SU-DHL-6 (cell line): Measurements from ENCODE around the gene ALDH1A3.

ENCODE experiments used
- EZH2phosphoT487 ChIP-seq: fragments of 200-600 bp; sonication (generic), shearing (Covaris generic); conservative IDR thresholded peaks from 2 replicates; pipeline ENCODE4 v1.6.1; 2018; ENCODE audit warnings: mild to moderate bottlenecking, antibody characterized with exemption, low read length, moderate library complexity, mixed read lengths
- TF ChIP-seq, protein P1 (sequence below): fragments of 200-600 bp; sonication (generic); IDR thresholded peaks from one replicate; pipeline ENCODE4 v1.5.1; 2017; ENCODE audit warnings: antibody characterized with exemption, mild to moderate bottlenecking, low read length, moderate library complexity; ENCODE audit not compliant: insufficient read depth, poor library complexity, severe bottlenecking

- TF ChIP-seq, protein P1, sequence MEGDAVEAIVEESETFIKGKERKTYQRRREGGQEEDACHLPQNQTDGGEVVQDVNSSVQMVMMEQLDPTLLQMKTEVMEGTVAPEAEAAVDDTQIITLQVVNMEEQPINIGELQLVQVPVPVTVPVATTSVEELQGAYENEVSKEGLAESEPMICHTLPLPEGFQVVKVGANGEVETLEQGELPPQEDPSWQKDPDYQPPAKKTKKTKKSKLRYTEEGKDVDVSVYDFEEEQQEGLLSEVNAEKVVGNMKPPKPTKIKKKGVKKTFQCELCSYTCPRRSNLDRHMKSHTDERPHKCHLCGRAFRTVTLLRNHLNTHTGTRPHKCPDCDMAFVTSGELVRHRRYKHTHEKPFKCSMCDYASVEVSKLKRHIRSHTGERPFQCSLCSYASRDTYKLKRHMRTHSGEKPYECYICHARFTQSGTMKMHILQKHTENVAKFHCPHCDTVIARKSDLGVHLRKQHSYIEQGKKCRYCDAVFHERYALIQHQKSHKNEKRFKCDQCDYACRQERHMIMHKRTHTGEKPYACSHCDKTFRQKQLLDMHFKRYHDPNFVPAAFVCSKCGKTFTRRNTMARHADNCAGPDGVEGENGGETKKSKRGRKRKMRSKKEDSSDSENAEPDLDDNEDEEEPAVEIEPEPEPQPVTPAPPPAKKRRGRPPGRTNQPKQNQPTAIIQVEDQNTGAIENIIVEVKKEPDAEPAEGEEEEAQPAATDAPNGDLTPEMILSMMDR = no peak
- TF ChIP-seq EZH2phosphoT487 = no peak
Observed at GRCh38 chr15:100944244-100944895, 64.7 kb downstream of the ALDH1A3 start.
